IMR-90 (cell line): ENCODE data around the gene RPL18. TPM values are rescaled to one million over a fixed set of nuclear protein-coding genes. Genes with fewer than 3 reads are reported as not detected.
"Not testable (repeated sequence)": the region's sequence is repeated elsewhere in the genome, so short reads cannot be mapped to it uniquely, and the experiment has no call there.

Source experiments
- ATAC-seq: fragments of 200-7000 bp; cut with Tn5 transposase; 2 replicates; pipeline ENCODE4 v1.9.1; 2020; ENCODE audit warnings: low read depth, mild to moderate bottlenecking, moderate library complexity
- BruUV-seq: library from RNA; stranded (reverse); fragments of 400-500 nt; replicated peaks from 2 replicates; lab custom pipeline; 2021; lab: Mats Ljungman, UMichigan
- CTCF ChIA-PET: fragments of 300-600 bp; formaldehyde crosslinking; extraction: SDS; loops from one replicate; lab custom pipeline; 2021; ENCODE audit warnings: antibody characterized with exemption; lab: Yijun Ruan, JAX
- POLR2A ChIA-PET: fragments of 300-600 bp; sonication (Branson Sonifier 250); formaldehyde crosslinking; loops from one replicate; lab custom pipeline; 2022; ENCODE audit warnings: antibody characterized with exemption; ENCODE audit not compliant: unreplicated experiment; lab: Charles Lee
- DNase-seq: peaks from one replicate; pipeline ENCODE4 v3.0.0; 2013
- H2AFZ ChIP-seq: replicated peaks from 2 replicates; pipeline ENCODE3; 2013; ENCODE audit warnings: low read length, mild to moderate bottlenecking; ENCODE audit not compliant: poor library complexity
- H2AK5ac ChIP-seq: 2 replicates; pipeline ENCODE4 v1.6.1; 2013; ENCODE audit warnings: low read depth, low read length, inconsistent platforms
- H2AK9ac ChIP-seq: replicated peaks from 2 replicates; pipeline ENCODE3; 2013; ENCODE audit warnings: mild to moderate bottlenecking, low read depth, low read length, moderate library complexity; ENCODE audit not compliant: poor library complexity
- H2BK120ac ChIP-seq: 2 replicates; pipeline ENCODE4 v1.6.1; 2013; ENCODE audit warnings: low read depth, low read length, inconsistent platforms
- H2BK15ac ChIP-seq: 3 replicates; pipeline ENCODE4 v1.6.1; 2013; ENCODE audit warnings: low read depth, low read length, inconsistent platforms
- H2BK20ac ChIP-seq: 2 replicates; pipeline ENCODE4 v1.6.1; 2013; ENCODE audit warnings: low read depth, mild to moderate bottlenecking, inconsistent platforms, low read length, moderate library complexity
- H2BK5ac ChIP-seq: 2 replicates; pipeline ENCODE4 v1.6.1; 2013; ENCODE audit warnings: mild to moderate bottlenecking, low read depth, low read length, inconsistent platforms; ENCODE audit not compliant: poor library complexity, severe bottlenecking
- H3K14ac ChIP-seq: replicated peaks from 2 replicates; pipeline ENCODE4 v1.6.1; 2013; ENCODE audit warnings: low read depth, low read length, inconsistent platforms
- H3K18ac ChIP-seq: 2 replicates; pipeline ENCODE4 v1.6.1; 2013; ENCODE audit warnings: low read depth, low read length, control low read depth
- H3K23ac ChIP-seq: 2 replicates; pipeline ENCODE4 v1.6.1; 2013; ENCODE audit warnings: low read depth, low read length, inconsistent platforms
- H3K27ac ChIP-seq: 2 replicates; pipeline ENCODE4 v1.5.1; 2013; ENCODE audit warnings: mild to moderate bottlenecking, control low read depth, low read length; ENCODE audit not compliant: insufficient read depth
- H3K27me3 ChIP-seq: 2 replicates; pipeline ENCODE4 v1.6.1; 2013; ENCODE audit warnings: low read length; ENCODE audit not compliant: control insufficient read depth, insufficient read depth
- H3K36me3 ChIP-seq: 2 replicates; pipeline ENCODE4 v1.6.1; 2013; ENCODE audit warnings: low read length, mixed read lengths; ENCODE audit not compliant: control insufficient read depth, insufficient read depth
- H3K4ac ChIP-seq: 2 replicates; pipeline ENCODE4 v1.6.1; 2013; ENCODE audit warnings: low read depth, low read length, inconsistent platforms
- H3K4me1 ChIP-seq: 2 replicates; pipeline ENCODE4 v1.6.1; 2013; ENCODE audit warnings: low read length, mixed read lengths; ENCODE audit not compliant: control insufficient read depth, insufficient read depth
- H3K4me2 ChIP-seq: 2 replicates; pipeline ENCODE4 v1.6.1; 2013; ENCODE audit warnings: low read depth, mild to moderate bottlenecking, control low read depth, low read length, moderate library complexity
- H3K4me3 ChIP-seq: 2 replicates; pipeline ENCODE4 v1.5.1; 2013; ENCODE audit warnings: low read depth, mild to moderate bottlenecking, control low read depth, low read length, moderate library complexity; ENCODE audit not compliant: insufficient read depth
- H3K56ac ChIP-seq: 2 replicates; pipeline ENCODE4 v1.6.1; 2013; ENCODE audit warnings: low read length, inconsistent platforms; ENCODE audit not compliant: insufficient read depth; ENCODE audit errors: extremely low read depth
- H3K79me1 ChIP-seq, 2 experiments: 2 replicates each; pipeline ENCODE4 v1.6.1; 2013; ENCODE audit warnings: low read length in 2 of 2, inconsistent platforms in 1 of 2, low read depth in 1 of 2
- H3K9ac ChIP-seq: 2 replicates; pipeline ENCODE4 v1.6.1; 2013; ENCODE audit warnings: low read depth, low read length, control low read depth
- H3K9me1 ChIP-seq: 2 replicates; pipeline ENCODE4 v1.6.1; 2013; ENCODE audit warnings: low read length, inconsistent platforms; ENCODE audit not compliant: insufficient read depth
- H3K9me3 ChIP-seq: 2 replicates; pipeline ENCODE4 v1.6.1; 2013; ENCODE audit warnings: low read length; ENCODE audit not compliant: control insufficient read depth, insufficient read depth
- H4K20me1 ChIP-seq: 2 replicates; pipeline ENCODE4 v1.6.1; 2013; ENCODE audit warnings: low read length, inconsistent platforms; ENCODE audit not compliant: insufficient read depth
- H4K5ac ChIP-seq: 2 replicates; pipeline ENCODE4 v1.6.1; 2013; ENCODE audit warnings: mild to moderate bottlenecking, low read depth, low read length, control low read depth
- H4K8ac ChIP-seq, 2 experiments: 2 replicates each; pipeline ENCODE4 v1.6.1; 2013; ENCODE audit warnings: low read depth in 2 of 2, low read length in 2 of 2, control low read depth in 1 of 2, inconsistent platforms in 1 of 2
- H4K91ac ChIP-seq: 2 replicates; pipeline ENCODE4 v1.6.1; 2013; ENCODE audit warnings: low read depth, low read length, inconsistent platforms; ENCODE audit not compliant: insufficient read depth
- MAFK ChIP-seq: IDR thresholded peaks from 2 replicates; pipeline ENCODE4 v1.6.1; 2012; ENCODE audit warnings: low read depth, low read length, improper control_type of control experiment
- WGBS, 2 experiments: methylation state at CpG; one replicate each; pipeline versions ENCODE4 v1.1.5 to v1.1.7; 2013; ENCODE audit warnings: missing lambda C conversion rate in 2 of 2; ENCODE audit not compliant: insufficient read length in 1 of 2; ENCODE audit errors: extremely low coverage in 2 of 2; 5-methylcytosine and 5-hydroxymethylcytosine counted together
- dilution Hi-C: fragments of 300-500 bp; cut with HindIII; formaldehyde crosslinking; loops from one replicate; pipeline ENCODE4 v1.14.3; 2018; ENCODE audit warnings: low sequenced_read_pairs; ENCODE audit not compliant: unreplicated experiment
- in situ Hi-C: fragments of 300-500 bp; cut with MboI; formaldehyde crosslinking; loops from 3 replicates; pipeline ENCODE4 v1.14.3; 2019; ENCODE audit warnings: low sequenced_read_pairs, inconsistent platforms, mixed read lengths
- intact Hi-C: fragments of 100-400 bp; cut with micrococcal nuclease; formaldehyde crosslinking; loops from 2 replicates; pipeline ENCODE4 v1.10.0; 2022
- polyA plus RNA-seq, 3 experiments: library from polyadenylated mRNA; depleted of rRNA; stranded (reverse); fragments of >200 nt; gene quantifications; 2 replicates each; pipeline ENCODE4 v1.2.3, GENCODE V29; 2012; ENCODE audit warnings: low replicate concordance in 1 of 3
- total RNA-seq: library from RNA; depleted of rRNA; stranded (reverse); fragments of >200 nt; gene quantifications from 2 replicates; pipeline ENCODE4 v1.2.3, GENCODE V29; 2012

The RPL18 gene
- total and polyA plus RNA-seq, 2 of the 4 experiments (the other 2 are of a cell fraction), result 1,909 to 2,254 TPM

DNA sequence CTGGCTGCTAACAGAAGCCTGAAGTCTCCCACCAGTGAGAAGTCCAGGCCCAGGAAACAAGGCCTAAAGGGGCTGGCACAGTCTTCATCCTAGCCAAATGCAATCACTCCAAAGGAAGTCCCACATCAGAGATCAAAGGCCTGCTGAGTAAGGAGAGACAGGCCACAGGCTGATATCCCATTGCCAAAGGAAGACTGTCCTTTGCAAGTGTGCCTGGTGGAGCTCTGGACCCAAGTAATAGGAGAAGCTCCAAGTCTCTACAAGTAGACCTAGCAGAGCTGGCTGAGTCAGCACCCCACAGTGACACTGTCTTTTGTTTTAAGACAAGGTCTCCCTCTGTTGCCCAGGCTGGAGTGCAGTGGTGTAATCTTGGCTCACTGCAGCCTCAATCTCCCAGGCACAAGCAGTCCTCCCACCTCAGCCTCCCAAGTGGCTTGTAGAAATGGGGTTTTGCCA is 13.7 kb upstream of the RPL18 start:
- Histone ChIP-seq H4K8ac (0 out of 4 replicates have a peak overlapping the region, but pooled peaks of 1 of the 2 experiments have one; percentile 3), H3K14ac (peak overlapping the region; percentile 10; the same call in 1 of the 2 replicates), H3K9ac (no peak overlapping the region), H4K5ac (no peak overlapping the region), H3K27me3 (no peaks in the 10 kb centered on the region), H3K36me3 (no peaks in the 10 kb centered on the region; the same call in 1 of the 2 replicates), H3K9me3 (no peaks in the 10 kb centered on the region), H3K23ac (no peak overlapping the region), H2AK5ac (peak overlapping the region; percentile 56; the same call in 1 of the 2 replicates), H4K20me1 (peaks cover 4% of the 10 kb centered on the region; the same call in 1 of the 2 replicates), H3K4me1 (peaks cover 39% of the 10 kb centered on the region), H3K4me3 (no peak overlapping the region), H2BK20ac (no peak overlapping the region), H3K9me1 (peaks cover 23% of the 10 kb centered on the region), H3K56ac (no peak overlapping the region), H3K27ac (0 out of 2 replicates have a peak overlapping the region, but pooled peaks have one; percentile 8), H2AK9ac (no peak overlapping the region), H3K4me2 (no peak overlapping the region), H2BK15ac (0 out of 3 replicates have a peak overlapping the region, but pooled peaks have one; percentile 96), H2BK120ac (peak overlapping the region; percentile 19), H3K79me1 (peaks cover 0 to 14% of the 10 kb centered on the region in 2 experiments; a peak in 3 of 4 replicates), H3K18ac (no peak overlapping the region), H2BK5ac (peak overlapping the region; percentile 37), H3K4ac (no peak overlapping the region; the same call in 1 of the 2 replicates), H4K91ac (no peak overlapping the region), H2AFZ (no peak overlapping the region)
- ChIA-PET POLR2A (no interaction called here), CTCF (interaction anchor here (0.6 kb wide), 1 partner anchor 212 kb away, joined by 9 read pairs; no protein-coding TSS in a partner anchor)
- TF ChIP-seq MAFK, result no peak
- peak; percentile 53 for DNase-seq
- intact Hi-C loops (no loop called here), in situ Hi-C loops (no loop called here), dilution Hi-C loops (no loop called here)
- no TSS peak for BruUV-seq
- no peak for ATAC-seq

GRCh38 chr19:48632286-48632685 is 13.3 kb upstream of the RPL18 start:
- H2BK15ac ChIP-seq, dilution Hi-C loops, H3K18ac ChIP-seq, in situ Hi-C loops, H4K5ac ChIP-seq, H3K23ac ChIP-seq, H4K20me1 ChIP-seq, ATAC-seq, H3K4ac ChIP-seq, H2AFZ ChIP-seq, H4K91ac ChIP-seq, H3K36me3 ChIP-seq, H2AK9ac ChIP-seq, POLR2A ChIA-PET, H3K4me2 ChIP-seq, H3K27ac ChIP-seq, DNase-seq, H3K27me3 ChIP-seq, H3K4me3 ChIP-seq, H2BK20ac ChIP-seq, H4K8ac ChIP-seq, intact Hi-C loops, H3K56ac ChIP-seq, BruUV-seq, H3K9ac ChIP-seq, H3K9me3 ChIP-seq: not testable (repeated sequence)
- 0 out of 2 replicates have a peak overlapping the region, but pooled peaks have one; percentile 10 for H3K14ac ChIP-seq
- peaks cover 23% of the 10 kb centered on the region for H3K9me1 ChIP-seq
- 91% methylated on average over 4 of the region's 11 CpGs; no CpG with 5 or more reads in 1 of the 2 experiments for WGBS, 2 experiments
- H2AK5ac ChIP-seq, result peak overlapping the region; percentile 56; the same call in 1 of the 2 replicates
- H3K4me1 ChIP-seq, result peaks cover 39% of the 10 kb centered on the region
- H2BK120ac ChIP-seq, result peak overlapping the region; percentile 19
- CTCF ChIA-PET, result interaction anchor here (0.6 kb wide), 1 partner anchor 212 kb away, joined by 9 read pairs; no protein-coding TSS in a partner anchor
- peak overlapping the region; percentile 36 for H2BK5ac ChIP-seq
- H3K79me1 ChIP-seq, result peaks cover 0 to 14% of the 10 kb centered on the region in 2 experiments; a peak in 3 of 4 replicates
